ENCODE measurements around the gene ADRA2A.

- no peak for TF ChIP-seq EZH2 (IDR thresholded peaks at IDR 0.05)
- no peak for TF ChIP-seq POLR2AphosphoS5 (IDR thresholded peaks at IDR 0.05; ENCODE audit: borderline replicate concordance, low read depth, low read length)
- TF ChIP-seq FOXP2 (optimal IDR thresholded peaks at IDR 0.05; ENCODE audit: control extremely low read depth, extremely low read length, insufficient read depth) = no peak
These were observed 7.8 kb downstream of the ADRA2A start for GRCh38 chr10:111084366-111085255.
